Ishikawa (cell line): ENCODE results near the gene KARS1.
A peak's percentile ranks its signal among the peaks of the same experiment; 100 is the strongest.

Experiments used
- CEBPB ChIP-seq: IDR thresholded peaks from 2 replicates; pipeline ENCODE4 v1.6.1; 2012
- CREB1 ChIP-seq: IDR thresholded peaks from 2 replicates; pipeline ENCODE4 v1.6.1; 2012; ENCODE audit warnings: low read depth
- EGR1 ChIP-seq: IDR thresholded peaks from 2 replicates; pipeline ENCODE4 v1.6.1; 2012
- EP300 ChIP-seq: IDR thresholded peaks from 2 replicates; pipeline ENCODE4 v1.6.1; 2012; ENCODE audit warnings: borderline replicate concordance
- FOXM1 ChIP-seq: IDR thresholded peaks from 2 replicates; pipeline ENCODE4 v1.6.1; 2012; ENCODE audit warnings: low read depth, borderline replicate concordance
- MAX ChIP-seq: IDR thresholded peaks from 2 replicates; pipeline ENCODE4 v1.6.1; 2012
- NFIC ChIP-seq: IDR thresholded peaks from 2 replicates; pipeline ENCODE4 v1.6.1; 2012
- RAD21 ChIP-seq: IDR thresholded peaks from 2 replicates; pipeline ENCODE4 v1.6.1; 2012; ENCODE audit warnings: low read depth
- REST ChIP-seq: IDR thresholded peaks from 2 replicates; pipeline ENCODE4 v1.6.1; 2012; ENCODE audit warnings: low read depth, mild to moderate bottlenecking
- TAF1 ChIP-seq: IDR thresholded peaks from 2 replicates; pipeline ENCODE4 v1.6.1; 2012; ENCODE audit warnings: low read depth, mild to moderate bottlenecking
- TCF12 ChIP-seq: IDR thresholded peaks from 2 replicates; pipeline ENCODE4 v1.6.1; 2012; ENCODE audit warnings: low read depth
- TEAD4 ChIP-seq: IDR thresholded peaks from 2 replicates; pipeline ENCODE4 v1.6.1; 2012
- USF1 ChIP-seq: IDR thresholded peaks from 2 replicates; pipeline ENCODE4 v1.6.1; 2012
- YY1 ChIP-seq: IDR thresholded peaks from 2 replicates; pipeline ENCODE4 v1.6.1; 2012; ENCODE audit warnings: low read depth
- ZBTB7A ChIP-seq: IDR thresholded peaks from 2 replicates; pipeline ENCODE4 v1.6.1; 2012; ENCODE audit warnings: low read depth

KARS1 gene

GRCh38 chr16:75647492-75648264 is at the start of gene KARS1, which contains the start of gene TERF2IP:
Gene KARS1, minus strand, starts transcription at chr16:75647665. Its CDS starts 26 bp downstream, at chr16:75647639.
Gene TERF2IP, plus strand, starts transcription at chr16:75647773. Its CDS starts 110 bp downstream, at chr16:75647883.
- TF ChIP-seq CEBPB: no peak
- TF ChIP-seq ZBTB7A: no peak; the same call in 1 of the 2 replicates
- peak; percentile 40; the same call in 1 of the 2 replicates for TF ChIP-seq CREB1
- no peak; the same call in 1 of the 2 replicates for TF ChIP-seq TCF12
- TF ChIP-seq EGR1: peak; percentile 32; the same call in 1 of the 2 replicates
- TF ChIP-seq NFIC: no peak; the same call in none of the 2 replicates
- TF ChIP-seq MAX: peak; percentile 25; the same call in 1 of the 2 replicates
- peak; percentile 95 for TF ChIP-seq TAF1
- no peak for TF ChIP-seq TEAD4
- no peak for TF ChIP-seq USF1
- TF ChIP-seq YY1: peak; percentile 94
- TF ChIP-seq REST: no peak

GRCh38 chr16:75695708-75696107 is 48.2 kb upstream of the KARS1 start:
- TF ChIP-seq MAX: no peak
- TF ChIP-seq NFIC: no peak
- no peak for TF ChIP-seq RAD21
- TF ChIP-seq EP300: no peak
- TF ChIP-seq ZBTB7A: no peak

- no peak for TF ChIP-seq ZBTB7A
- TF ChIP-seq REST: no peak
These were observed 39.9 kb upstream of the KARS1 start for GRCh38 chr16:75687361-75687760.

GRCh38 chr16:75682308-75682707 is 34.8 kb upstream of the KARS1 start:
- TF ChIP-seq CEBPB (no peak), TEAD4 (no peak), RAD21 (no peak), TCF12 (no peak), NFIC (no peak), TAF1 (no peak), EP300 (no peak), REST (no peak), FOXM1 (no peak), EGR1 (no peak), CREB1 (no peak)

GRCh38 chr16:75679366-75679765 is 31.9 kb upstream of the KARS1 start:
- TF ChIP-seq REST (no peak), EGR1 (no peak), TEAD4 (no peak), USF1 (no peak)
